PC-3 (cell line): ENCODE results near the gene ARHGEF16. TPM values are rescaled to one million over a fixed set of nuclear protein-coding genes. Genes with fewer than 3 reads are reported as not detected.

ENCODE experiments used
- ATAC-seq: fragments of 200-7000 bp; cut with Tn5 transposase; 2 replicates; pipeline ENCODE4 v1.9.1; 2020; ENCODE audit warnings: mild to moderate bottlenecking, moderate library complexity
- BruUV-seq: library from RNA; stranded (reverse); fragments of 400-500 nt; replicated peaks from 2 replicates; lab custom pipeline; 2021; lab: Mats Ljungman, UMichigan
- CTCF ChIA-PET: fragments of 300-600 bp; sonication (Branson Sonifier 250); formaldehyde crosslinking; loops from one replicate; lab custom pipeline; 2022; ENCODE audit warnings: antibody characterized with exemption; lab: Charles Lee
- POLR2A ChIA-PET: fragments of 300-600 bp; sonication (Branson Sonifier 250); formaldehyde crosslinking; loops from one replicate; lab custom pipeline; 2022; ENCODE audit warnings: antibody characterized with exemption; ENCODE audit not compliant: unreplicated experiment; lab: Charles Lee
- DNase-seq: peaks from one replicate; pipeline ENCODE4 v3.0.0-alpha.2; 2015
- H2AFZ ChIP-seq: fragments of 300-600 bp; sonication (generic); 2 replicates; pipeline ENCODE4 v1.6.0; 2016; ENCODE audit warnings: antibody characterized with exemption, low read length
- H3F3A ChIP-seq: fragments of 300-600 bp; sonication (generic); one replicate; pipeline ENCODE4 v1.6.0; 2017; ENCODE audit warnings: antibody characterized with exemption, low read length, control low read depth, mild to moderate bottlenecking; ENCODE audit not compliant: unreplicated experiment
- H3K27ac ChIP-seq: fragments of 300-600 bp; sonication (generic); 2 replicates; pipeline ENCODE4 v1.5.1; 2016; ENCODE audit warnings: mild to moderate bottlenecking, low read length
- H3K27me3 ChIP-seq: fragments of 300-600 bp; sonication (generic); 2 replicates; pipeline ENCODE4 v1.6.1; 2016; ENCODE audit warnings: low read length, mixed read lengths
- H3K36me3 ChIP-seq: fragments of 300-600 bp; sonication (generic); 2 replicates; pipeline ENCODE4 v1.6.1; 2016; ENCODE audit warnings: low read depth, mixed run types, low read length, mixed read lengths
- H3K4me1 ChIP-seq: fragments of 300-600 bp; sonication (generic); 2 replicates; pipeline ENCODE4 v1.5.1; 2016; ENCODE audit warnings: low read length; ENCODE audit not compliant: insufficient read depth
- H3K4me2 ChIP-seq: fragments of 300-600 bp; sonication (generic); 2 replicates; pipeline ENCODE4 v1.6.0; 2016; ENCODE audit warnings: low read length
- H3K4me3 ChIP-seq: fragments of 300-600 bp; sonication (generic); 2 replicates; pipeline ENCODE4 v1.5.1; 2016; ENCODE audit warnings: mild to moderate bottlenecking, low read length, mixed read lengths
- H3K79me2 ChIP-seq: fragments of 300-600 bp; sonication (generic); 2 replicates; pipeline ENCODE4 v1.6.1; 2017; ENCODE audit warnings: low read length, mixed read lengths
- H3K9ac ChIP-seq: fragments of 300-600 bp; sonication (generic); 2 replicates; pipeline ENCODE4 v1.6.0; 2016; ENCODE audit warnings: mild to moderate bottlenecking, low read length
- H3K9me2 ChIP-seq: fragments of 300-600 bp; sonication (generic); replicated peaks from 2 replicates; pipeline ENCODE4 v1.6.1; 2016; ENCODE audit warnings: mixed run types, low read length, mixed read lengths
- H3K9me3 ChIP-seq: fragments of 300-600 bp; sonication (generic); 2 replicates; pipeline ENCODE4 v1.6.1; 2016; ENCODE audit warnings: low read length, mixed read lengths
- H4K20me1 ChIP-seq: fragments of 300-600 bp; sonication (generic); 2 replicates; pipeline ENCODE4 v1.6.1; 2016; ENCODE audit warnings: low read length, mixed read lengths
- CTCF ChIP-seq: fragments of 300-600 bp; sonication (generic); conservative IDR thresholded peaks from 2 replicates; pipeline ENCODE4 v1.5.1; 2017; ENCODE audit warnings: antibody characterized with exemption, low read depth, mild to moderate bottlenecking, low read length
- EZH2 ChIP-seq: fragments of 300-600 bp; sonication (generic); IDR thresholded peaks from one replicate; pipeline ENCODE4 v1.6.1; 2017; ENCODE audit warnings: antibody characterized with exemption, mild to moderate bottlenecking, low read length; ENCODE audit not compliant: unreplicated experiment
- EZH2phosphoT487 ChIP-seq: fragments of 300-600 bp; sonication (generic); IDR thresholded peaks from 2 replicates; pipeline ENCODE4 v1.6.1; 2018; ENCODE audit warnings: mild to moderate bottlenecking, antibody characterized with exemption, low read length, borderline replicate concordance
- intact Hi-C: fragments of 100-400 bp; cut with micrococcal nuclease; formaldehyde crosslinking; loops from 2 replicates; pipeline ENCODE4 v1.9.0; 2023
- total RNA-seq: library from RNA; depleted of rRNA; stranded (reverse); fragments of >200 nt; gene quantifications from 2 replicates; pipeline ENCODE4 v1.2.3, GENCODE V29; 2014

The ARHGEF16 gene
- total RNA-seq, 1 experiment from 2014 or later = 54.3 TPM

- BruUV-seq = no TSS peak
- no peaks in the 10 kb centered on the region for H3K36me3 ChIP-seq
- peaks cover 99% of the 10 kb centered on the region for H3K27me3 ChIP-seq
- DNase-seq (no peak), ATAC-seq (no peak)
- no peak overlapping the region for H3K4me2 ChIP-seq
- no peaks in the 10 kb centered on the region for H3K9me2 ChIP-seq
- CTCF ChIA-PET = no interaction called here
- POLR2A ChIA-PET = no interaction called here
- no peak overlapping the region for H3K27ac ChIP-seq
- no peaks in the 10 kb centered on the region for H3K79me2 ChIP-seq
- TF ChIP-seq EZH2 (no peak), CTCF (no peak), EZH2phosphoT487 (no peak)
- no peaks in the 10 kb centered on the region for H3F3A ChIP-seq
- no peaks in the 10 kb centered on the region for H3K9me3 ChIP-seq
- no peaks in the 10 kb centered on the region for H4K20me1 ChIP-seq
- peaks cover 15% of the 10 kb centered on the region for H3K4me1 ChIP-seq
- H3K9ac ChIP-seq = no peak overlapping the region
- no peak overlapping the region for H3K4me3 ChIP-seq
- intact Hi-C loops = no loop called here
- H2AFZ ChIP-seq = no peak overlapping the region
Measured at GRCh38 chr1:3418600-3418999, 35.9 kb upstream of the ARHGEF16 start.

- ChIA-PET POLR2A (interaction anchor here (0.8 kb wide), 1 partner anchor 836 kb away, joined by 5 read pairs; no protein-coding TSS in a partner anchor), CTCF (interaction anchor here (0.6 kb wide), 3 partner anchors 106 to 307 kb away, joined by 5 to 6 read pairs (median 5); no protein-coding TSS in a partner anchor)
- DNase-seq = peak; percentile 82
- Histone ChIP-seq H2AFZ (no peak overlapping the region), H3K27me3 (peaks cover 97% of the 10 kb centered on the region), H3K4me1 (peaks cover 15% of the 10 kb centered on the region), H3K4me3 (no peak overlapping the region), H3K36me3 (no peaks in the 10 kb centered on the region), H4K20me1 (no peaks in the 10 kb centered on the region), H3K4me2 (peak overlapping the region; percentile 29; the same call in 1 of the 2 replicates), H3K79me2 (no peaks in the 10 kb centered on the region), H3K27ac (no peak overlapping the region), H3K9me3 (no peaks in the 10 kb centered on the region), H3K9me2 (no peaks in the 10 kb centered on the region), H3K9ac (no peak overlapping the region), H3F3A (no peaks in the 10 kb centered on the region)
- no TSS peak for BruUV-seq
- TF ChIP-seq EZH2 = no peak
- TF ChIP-seq EZH2phosphoT487 = no peak; the same call in 1 of the 2 replicates
- TF ChIP-seq CTCF = no peak
- intact Hi-C loops = loop anchor here (5.0 kb wide), 1 partner anchor 1007 kb away; the partner anchor contains the start of gene PEX10
- peak; percentile 72 for ATAC-seq
Measured at GRCh38 chr1:3419415-3420204, 34.9 kb upstream of the ARHGEF16 start.
